Measurements from ENCODE around the gene AKAP13.

DNA sequence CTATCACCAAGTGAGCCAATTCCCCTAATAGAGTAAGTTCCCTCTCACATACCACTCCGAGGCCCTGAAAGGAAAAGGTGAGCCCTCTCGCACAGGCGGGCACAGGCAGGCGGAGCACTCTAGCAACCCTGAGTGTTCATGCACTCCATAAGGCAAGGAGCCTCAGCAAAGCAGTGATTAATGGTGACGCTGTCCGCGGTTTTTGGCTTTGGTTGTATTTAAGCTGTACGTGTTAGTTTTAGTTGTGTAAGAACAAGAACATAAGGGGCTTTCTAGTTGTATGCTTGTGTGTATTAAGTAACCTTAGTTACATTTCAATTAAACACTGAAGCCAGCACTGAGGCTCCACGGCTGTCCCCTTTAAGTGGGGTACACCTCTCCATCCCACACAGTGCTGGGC is 381.2 kb downstream of the AKAP13 start:
- no peak for TF ChIP-seq POLR2A (IDR thresholded peaks at IDR 0.05; ENCODE audit: control extremely low read depth in 1 of 2, low read depth in 2 of 2, low read length in 2 of 2)
- TF ChIP-seq, protein P1, sequence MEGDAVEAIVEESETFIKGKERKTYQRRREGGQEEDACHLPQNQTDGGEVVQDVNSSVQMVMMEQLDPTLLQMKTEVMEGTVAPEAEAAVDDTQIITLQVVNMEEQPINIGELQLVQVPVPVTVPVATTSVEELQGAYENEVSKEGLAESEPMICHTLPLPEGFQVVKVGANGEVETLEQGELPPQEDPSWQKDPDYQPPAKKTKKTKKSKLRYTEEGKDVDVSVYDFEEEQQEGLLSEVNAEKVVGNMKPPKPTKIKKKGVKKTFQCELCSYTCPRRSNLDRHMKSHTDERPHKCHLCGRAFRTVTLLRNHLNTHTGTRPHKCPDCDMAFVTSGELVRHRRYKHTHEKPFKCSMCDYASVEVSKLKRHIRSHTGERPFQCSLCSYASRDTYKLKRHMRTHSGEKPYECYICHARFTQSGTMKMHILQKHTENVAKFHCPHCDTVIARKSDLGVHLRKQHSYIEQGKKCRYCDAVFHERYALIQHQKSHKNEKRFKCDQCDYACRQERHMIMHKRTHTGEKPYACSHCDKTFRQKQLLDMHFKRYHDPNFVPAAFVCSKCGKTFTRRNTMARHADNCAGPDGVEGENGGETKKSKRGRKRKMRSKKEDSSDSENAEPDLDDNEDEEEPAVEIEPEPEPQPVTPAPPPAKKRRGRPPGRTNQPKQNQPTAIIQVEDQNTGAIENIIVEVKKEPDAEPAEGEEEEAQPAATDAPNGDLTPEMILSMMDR (IDR thresholded peaks at IDR 0.05; ENCODE audit: control extremely low read depth in 1 of 3, insufficient read depth in 1 of 3, low read depth in 1 of 3, low read length in 3 of 3): no peak
- TF ChIP-seq, protein P2, sequence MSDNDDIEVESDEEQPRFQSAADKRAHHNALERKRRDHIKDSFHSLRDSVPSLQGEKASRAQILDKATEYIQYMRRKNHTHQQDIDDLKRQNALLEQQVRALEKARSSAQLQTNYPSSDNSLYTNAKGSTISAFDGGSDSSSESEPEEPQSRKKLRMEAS (IDR thresholded peaks at IDR 0.05): no peak

All from H1 (cell line).